ENCODE measurements around the gene USP46. TPM values are rescaled to one million over a fixed set of nuclear protein-coding genes. Genes with fewer than 3 reads are reported as not detected.

The USP46 gene
- total and polyA plus RNA-seq, 2 experiments from 2014 or later = 17.8 to 34.0 TPM

DNA sequence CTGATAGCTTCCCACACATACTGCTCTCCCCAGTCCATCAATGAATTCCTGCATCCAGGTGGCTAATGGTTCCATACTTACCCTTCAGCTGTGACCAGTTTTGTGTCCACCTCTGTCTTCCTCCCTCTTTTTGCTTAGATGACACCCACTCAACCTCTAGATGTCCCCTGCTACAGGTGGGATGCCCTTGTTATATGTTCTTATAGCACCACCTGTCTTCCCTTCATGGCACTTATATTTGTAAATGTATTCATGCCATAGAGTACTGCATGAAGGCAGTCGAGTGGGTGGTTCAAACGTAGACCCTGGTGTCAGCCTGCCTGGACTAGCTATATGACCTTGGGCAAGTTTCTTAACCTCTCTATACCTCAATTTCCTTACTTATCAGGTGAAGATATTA is 6.5 kb upstream of the USP46 start:
- Histone ChIP-seq H3K27me3 (no peaks in the 10 kb centered on the region), H3K4me2 (no peak overlapping the region), H3K9me3 (ENCODE audit: low read depth) (no peaks in the 10 kb centered on the region), H3K9me2 (replicated peaks; ENCODE audit: insufficient read depth) (no peaks in the 10 kb centered on the region), H3K4me1 (ENCODE audit: insufficient read depth) (peaks cover 19% of the 10 kb centered on the region), H3K4me3 (no peak overlapping the region), H2AFZ (no peak overlapping the region), H4K20me1 (ENCODE audit: insufficient read depth, poor library complexity, severe bottlenecking) (no peaks in the 10 kb centered on the region), H3K27ac (no peak overlapping the region), H3K36me3 (replicated peaks; ENCODE audit: insufficient read depth, low read depth) (no peaks in the 10 kb centered on the region), H3K79me2 (peaks cover 10% of the 10 kb centered on the region)
- 67% methylated on average over 2 of the region's 2 CpGs for WGBS (ENCODE audit: low lambda C conversion rate, missing lambda C conversion rate)
- no peak for DNase-seq (ENCODE audit: low spot score)
- no peak for TF ChIP-seq EZH2 (IDR thresholded peaks at IDR 0.05; ENCODE audit: borderline replicate concordance)
- TF ChIP-seq, protein P1, sequence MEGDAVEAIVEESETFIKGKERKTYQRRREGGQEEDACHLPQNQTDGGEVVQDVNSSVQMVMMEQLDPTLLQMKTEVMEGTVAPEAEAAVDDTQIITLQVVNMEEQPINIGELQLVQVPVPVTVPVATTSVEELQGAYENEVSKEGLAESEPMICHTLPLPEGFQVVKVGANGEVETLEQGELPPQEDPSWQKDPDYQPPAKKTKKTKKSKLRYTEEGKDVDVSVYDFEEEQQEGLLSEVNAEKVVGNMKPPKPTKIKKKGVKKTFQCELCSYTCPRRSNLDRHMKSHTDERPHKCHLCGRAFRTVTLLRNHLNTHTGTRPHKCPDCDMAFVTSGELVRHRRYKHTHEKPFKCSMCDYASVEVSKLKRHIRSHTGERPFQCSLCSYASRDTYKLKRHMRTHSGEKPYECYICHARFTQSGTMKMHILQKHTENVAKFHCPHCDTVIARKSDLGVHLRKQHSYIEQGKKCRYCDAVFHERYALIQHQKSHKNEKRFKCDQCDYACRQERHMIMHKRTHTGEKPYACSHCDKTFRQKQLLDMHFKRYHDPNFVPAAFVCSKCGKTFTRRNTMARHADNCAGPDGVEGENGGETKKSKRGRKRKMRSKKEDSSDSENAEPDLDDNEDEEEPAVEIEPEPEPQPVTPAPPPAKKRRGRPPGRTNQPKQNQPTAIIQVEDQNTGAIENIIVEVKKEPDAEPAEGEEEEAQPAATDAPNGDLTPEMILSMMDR (IDR thresholded peaks at IDR 0.05; ENCODE audit: poor library complexity) = peak; percentile 15

DNA sequence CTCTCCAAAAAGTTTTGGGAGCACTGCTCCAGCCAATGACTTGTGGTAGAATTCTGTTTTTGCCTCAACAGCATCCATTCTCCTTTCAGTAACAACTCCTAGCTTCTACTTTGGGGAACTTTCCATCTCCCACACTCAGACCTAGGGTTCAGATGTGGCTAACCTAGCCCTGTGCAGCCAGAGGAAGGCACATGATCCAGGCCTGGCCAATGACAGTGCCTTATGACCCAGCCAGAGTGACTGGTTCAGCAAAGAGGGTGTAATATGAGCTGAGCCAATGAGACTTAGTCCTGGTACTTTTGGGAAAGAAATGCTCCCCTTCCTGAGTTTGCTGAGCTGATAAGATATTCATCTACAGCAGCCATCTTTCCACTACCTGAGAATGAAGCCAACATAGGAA is 5.4 kb upstream of the USP46 start:
- no peaks in the 10 kb centered on the region for H3K36me3 ChIP-seq (replicated peaks; ENCODE audit: insufficient read depth, low read depth)
- no peak overlapping the region for H2AFZ ChIP-seq
- no peaks in the 10 kb centered on the region for H3K9me3 ChIP-seq (ENCODE audit: low read depth)
- H3K9me2 ChIP-seq (replicated peaks; ENCODE audit: insufficient read depth) = no peaks in the 10 kb centered on the region
- H3K4me1 ChIP-seq (ENCODE audit: insufficient read depth) = peaks cover 19% of the 10 kb centered on the region
- no peaks in the 10 kb centered on the region for H4K20me1 ChIP-seq (ENCODE audit: insufficient read depth, poor library complexity, severe bottlenecking)
- H3K4me3 ChIP-seq = no peak overlapping the region
- no peak for DNase-seq (ENCODE audit: low spot score)
- no peak for TF ChIP-seq EZH2phosphoT487 (IDR thresholded peaks at IDR 0.05; ENCODE audit: low read depth, severe bottlenecking, unreplicated experiment)
- TF ChIP-seq EZH2 (IDR thresholded peaks at IDR 0.05; ENCODE audit: borderline replicate concordance) = no peak
- TF ChIP-seq, protein P1 (IDR thresholded peaks at IDR 0.05; ENCODE audit: poor library complexity) = no peak
- H3K27ac ChIP-seq = no peak overlapping the region
- no peak overlapping the region for H3K4me2 ChIP-seq
- H3K79me2 ChIP-seq = peaks cover 14% of the 10 kb centered on the region
- no peaks in the 10 kb centered on the region for H3K27me3 ChIP-seq

DNA sequence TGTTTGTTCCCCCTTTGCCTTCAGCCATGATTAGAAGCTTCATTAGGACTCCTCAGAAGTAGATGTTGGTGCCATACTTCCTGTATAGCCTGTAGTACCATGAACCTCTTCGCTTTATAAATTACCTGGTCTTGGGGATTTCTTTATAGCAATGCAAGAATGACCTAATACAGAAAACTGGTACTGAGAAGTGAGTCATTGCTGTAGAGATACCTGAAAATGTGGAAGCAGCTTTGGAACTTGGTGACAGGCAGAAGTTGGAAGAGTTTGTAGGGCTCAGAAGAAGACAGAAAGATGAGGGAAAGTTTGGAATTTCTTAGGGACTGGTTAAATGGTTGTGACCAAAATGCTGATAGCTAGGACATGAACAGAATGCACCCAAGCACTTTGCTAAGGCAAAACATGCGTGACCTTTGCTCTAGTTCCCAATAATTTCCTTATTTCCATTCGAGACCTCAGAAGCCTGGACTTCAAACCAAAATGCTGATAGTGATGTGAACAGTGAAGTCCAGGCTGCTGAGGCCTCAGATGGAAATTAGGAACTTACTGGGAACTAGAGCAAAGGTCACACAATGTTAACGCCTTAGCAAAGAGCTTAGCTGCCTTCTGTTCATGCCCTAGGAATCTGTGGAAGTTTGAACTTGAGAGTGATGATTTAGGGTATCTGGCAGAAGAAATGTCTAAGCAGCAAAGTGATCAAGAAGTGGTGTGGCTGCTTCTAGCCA is 3.0 kb upstream of the USP46 start:
- Histone ChIP-seq H3K4me2 (no peak overlapping the region), H3K4me3 (no peak overlapping the region), H3K36me3 (replicated peaks; ENCODE audit: insufficient read depth, low read depth) (no peaks in the 10 kb centered on the region), H3K4me1 (ENCODE audit: insufficient read depth) (peaks cover 30% of the 10 kb centered on the region), H3K79me2 (peaks cover 33% of the 10 kb centered on the region), H3K9me2 (replicated peaks; ENCODE audit: insufficient read depth) (no peaks in the 10 kb centered on the region), H2AFZ (no peak overlapping the region), H3K27ac (peak overlapping the region; percentile 99), H3K9me3 (ENCODE audit: low read depth) (no peaks in the 10 kb centered on the region), H4K20me1 (ENCODE audit: insufficient read depth, poor library complexity, severe bottlenecking) (no peaks in the 10 kb centered on the region), H3K27me3 (no peaks in the 10 kb centered on the region)
- TF ChIP-seq, protein P1 (IDR thresholded peaks at IDR 0.05; ENCODE audit: poor library complexity) = no peak
- TF ChIP-seq EZH2phosphoT487 (IDR thresholded peaks at IDR 0.05; ENCODE audit: low read depth, severe bottlenecking, unreplicated experiment) = no peak
- 67% methylated on average over 4 of the region's 4 CpGs for WGBS (ENCODE audit: low lambda C conversion rate, missing lambda C conversion rate)
- no peak for DNase-seq (ENCODE audit: low spot score)

All from hepatocyte (in vitro differentiated cells).